IMR-90 (cell line): ENCODE data around the gene KMT2D. TPM values are rescaled to one million over a fixed set of nuclear protein-coding genes. Genes with fewer than 3 reads are reported as not detected.

ENCODE experiments used
- ATAC-seq: fragments of 200-7000 bp; cut with Tn5 transposase; 2 replicates; pipeline ENCODE4 v1.9.1; 2020; ENCODE audit warnings: low read depth, mild to moderate bottlenecking, moderate library complexity
- BruUV-seq: library from RNA; stranded (reverse); fragments of 400-500 nt; replicated peaks from 2 replicates; lab custom pipeline; 2021; lab: Mats Ljungman, UMichigan
- CTCF ChIA-PET: fragments of 300-600 bp; formaldehyde crosslinking; extraction: SDS; loops from one replicate; lab custom pipeline; 2021; ENCODE audit warnings: antibody characterized with exemption; lab: Yijun Ruan, JAX
- POLR2A ChIA-PET: fragments of 300-600 bp; sonication (Branson Sonifier 250); formaldehyde crosslinking; loops from one replicate; lab custom pipeline; 2022; ENCODE audit warnings: antibody characterized with exemption; ENCODE audit not compliant: unreplicated experiment; lab: Charles Lee
- DNase-seq: peaks from one replicate; pipeline ENCODE4 v3.0.0; 2013
- H2AFZ ChIP-seq: replicated peaks from 2 replicates; pipeline ENCODE3; 2013; ENCODE audit warnings: low read length, mild to moderate bottlenecking; ENCODE audit not compliant: poor library complexity
- H2AK5ac ChIP-seq: 2 replicates; pipeline ENCODE4 v1.6.1; 2013; ENCODE audit warnings: low read depth, low read length, inconsistent platforms
- H2AK9ac ChIP-seq: replicated peaks from 2 replicates; pipeline ENCODE3; 2013; ENCODE audit warnings: mild to moderate bottlenecking, low read depth, low read length, moderate library complexity; ENCODE audit not compliant: poor library complexity
- H2BK120ac ChIP-seq: 2 replicates; pipeline ENCODE4 v1.6.1; 2013; ENCODE audit warnings: low read depth, low read length, inconsistent platforms
- H2BK15ac ChIP-seq: 3 replicates; pipeline ENCODE4 v1.6.1; 2013; ENCODE audit warnings: low read depth, low read length, inconsistent platforms
- H2BK20ac ChIP-seq: 2 replicates; pipeline ENCODE4 v1.6.1; 2013; ENCODE audit warnings: low read depth, mild to moderate bottlenecking, inconsistent platforms, low read length, moderate library complexity
- H2BK5ac ChIP-seq: 2 replicates; pipeline ENCODE4 v1.6.1; 2013; ENCODE audit warnings: mild to moderate bottlenecking, low read depth, low read length, inconsistent platforms; ENCODE audit not compliant: poor library complexity, severe bottlenecking
- H3K14ac ChIP-seq: replicated peaks from 2 replicates; pipeline ENCODE4 v1.6.1; 2013; ENCODE audit warnings: low read depth, low read length, inconsistent platforms
- H3K18ac ChIP-seq: 2 replicates; pipeline ENCODE4 v1.6.1; 2013; ENCODE audit warnings: low read depth, low read length, control low read depth
- H3K23ac ChIP-seq: 2 replicates; pipeline ENCODE4 v1.6.1; 2013; ENCODE audit warnings: low read depth, low read length, inconsistent platforms
- H3K27ac ChIP-seq: 2 replicates; pipeline ENCODE4 v1.5.1; 2013; ENCODE audit warnings: mild to moderate bottlenecking, control low read depth, low read length; ENCODE audit not compliant: insufficient read depth
- H3K27me3 ChIP-seq: 2 replicates; pipeline ENCODE4 v1.6.1; 2013; ENCODE audit warnings: low read length; ENCODE audit not compliant: control insufficient read depth, insufficient read depth
- H3K36me3 ChIP-seq: 2 replicates; pipeline ENCODE4 v1.6.1; 2013; ENCODE audit warnings: low read length, mixed read lengths; ENCODE audit not compliant: control insufficient read depth, insufficient read depth
- H3K4ac ChIP-seq: 2 replicates; pipeline ENCODE4 v1.6.1; 2013; ENCODE audit warnings: low read depth, low read length, inconsistent platforms
- H3K4me1 ChIP-seq: 2 replicates; pipeline ENCODE4 v1.6.1; 2013; ENCODE audit warnings: low read length, mixed read lengths; ENCODE audit not compliant: control insufficient read depth, insufficient read depth
- H3K4me2 ChIP-seq: 2 replicates; pipeline ENCODE4 v1.6.1; 2013; ENCODE audit warnings: low read depth, mild to moderate bottlenecking, control low read depth, low read length, moderate library complexity
- H3K4me3 ChIP-seq: 2 replicates; pipeline ENCODE4 v1.5.1; 2013; ENCODE audit warnings: low read depth, mild to moderate bottlenecking, control low read depth, low read length, moderate library complexity; ENCODE audit not compliant: insufficient read depth
- H3K56ac ChIP-seq: 2 replicates; pipeline ENCODE4 v1.6.1; 2013; ENCODE audit warnings: low read length, inconsistent platforms; ENCODE audit not compliant: insufficient read depth; ENCODE audit errors: extremely low read depth
- H3K79me1 ChIP-seq, 2 experiments: 2 replicates each; pipeline ENCODE4 v1.6.1; 2013; ENCODE audit warnings: low read length in 2 of 2, inconsistent platforms in 1 of 2, low read depth in 1 of 2
- H3K9ac ChIP-seq: 2 replicates; pipeline ENCODE4 v1.6.1; 2013; ENCODE audit warnings: low read depth, low read length, control low read depth
- H3K9me1 ChIP-seq: 2 replicates; pipeline ENCODE4 v1.6.1; 2013; ENCODE audit warnings: low read length, inconsistent platforms; ENCODE audit not compliant: insufficient read depth
- H3K9me3 ChIP-seq: 2 replicates; pipeline ENCODE4 v1.6.1; 2013; ENCODE audit warnings: low read length; ENCODE audit not compliant: control insufficient read depth, insufficient read depth
- H4K20me1 ChIP-seq: 2 replicates; pipeline ENCODE4 v1.6.1; 2013; ENCODE audit warnings: low read length, inconsistent platforms; ENCODE audit not compliant: insufficient read depth
- H4K5ac ChIP-seq: 2 replicates; pipeline ENCODE4 v1.6.1; 2013; ENCODE audit warnings: mild to moderate bottlenecking, low read depth, low read length, control low read depth
- H4K8ac ChIP-seq, 2 experiments: 2 replicates each; pipeline ENCODE4 v1.6.1; 2013; ENCODE audit warnings: low read depth in 2 of 2, low read length in 2 of 2, control low read depth in 1 of 2, inconsistent platforms in 1 of 2
- H4K91ac ChIP-seq: 2 replicates; pipeline ENCODE4 v1.6.1; 2013; ENCODE audit warnings: low read depth, low read length, inconsistent platforms; ENCODE audit not compliant: insufficient read depth
- BHLHE40 ChIP-seq: fragments of 150-350 bp; IDR thresholded peaks from 2 replicates; pipeline ENCODE4 v1.6.1; 2016; ENCODE audit warnings: mild to moderate bottlenecking, low read depth, low read length
- CEBPB ChIP-seq: IDR thresholded peaks from 2 replicates; pipeline ENCODE4 v1.6.1; 2012; ENCODE audit warnings: low read depth, low read length, improper control_type of control experiment
- CHD1 ChIP-seq: IDR thresholded peaks from 2 replicates; pipeline ENCODE4 v1.6.1; 2012; ENCODE audit warnings: low read depth, low read length, improper control_type of control experiment
- CTCF ChIP-seq: conservative IDR thresholded peaks from 2 replicates; pipeline ENCODE4 v1.5.1; 2012; ENCODE audit warnings: mild to moderate bottlenecking, low read depth, low read length, improper control_type of control experiment
- ELK1 ChIP-seq: fragments of 150-350 bp; IDR thresholded peaks from 2 replicates; pipeline ENCODE4 v1.6.1; 2016; ENCODE audit warnings: low read depth, mild to moderate bottlenecking, low read length, moderate library complexity, borderline replicate concordance
- FOS ChIP-seq: fragments of 150-350 bp; IDR thresholded peaks from 2 replicates; pipeline ENCODE4 v1.6.1; 2016; ENCODE audit warnings: low read depth, low read length
- MAFK ChIP-seq: IDR thresholded peaks from 2 replicates; pipeline ENCODE4 v1.6.1; 2012; ENCODE audit warnings: low read depth, low read length, improper control_type of control experiment
- MAZ ChIP-seq: IDR thresholded peaks from 2 replicates; pipeline ENCODE4 v1.6.1; 2012; ENCODE audit warnings: low read depth, mild to moderate bottlenecking, low read length, improper control_type of control experiment, moderate library complexity, borderline replicate concordance
- MXI1 ChIP-seq: IDR thresholded peaks from 2 replicates; pipeline ENCODE4 v1.6.1; 2012; ENCODE audit warnings: low read depth, mild to moderate bottlenecking, low read length, moderate library complexity, borderline replicate concordance
- NFE2L2 ChIP-seq: fragments of 150-350 bp; IDR thresholded peaks from 2 replicates; pipeline ENCODE4 v1.6.1; 2016; ENCODE audit warnings: low read depth, mild to moderate bottlenecking, low read length
- RAD21 ChIP-seq: IDR thresholded peaks from 2 replicates; pipeline ENCODE4 v1.6.1; 2012; ENCODE audit warnings: low read length, improper control_type of control experiment
- RCOR1 ChIP-seq: IDR thresholded peaks from 2 replicates; pipeline ENCODE4 v1.6.1; 2012; ENCODE audit warnings: mild to moderate bottlenecking, low read length, improper control_type of control experiment; ENCODE audit not compliant: insufficient replicate concordance
- RFX5 ChIP-seq: IDR thresholded peaks from 2 replicates; pipeline ENCODE4 v1.8.0; 2012; ENCODE audit warnings: low read depth, mild to moderate bottlenecking, low read length, moderate library complexity
- SMC3 ChIP-seq: fragments of 150-350 bp; IDR thresholded peaks from 2 replicates; pipeline ENCODE4 v1.6.1; 2016; ENCODE audit warnings: low read depth, mild to moderate bottlenecking, antibody characterized with exemption, low read length, moderate library complexity
- WGBS, 2 experiments: methylation state at CpG; one replicate each; pipeline versions ENCODE4 v1.1.5 to v1.1.7; 2013; ENCODE audit warnings: missing lambda C conversion rate in 2 of 2; ENCODE audit not compliant: insufficient read length in 1 of 2; ENCODE audit errors: extremely low coverage in 2 of 2; 5-methylcytosine and 5-hydroxymethylcytosine counted together
- dilution Hi-C: fragments of 300-500 bp; cut with HindIII; formaldehyde crosslinking; loops from one replicate; pipeline ENCODE4 v1.14.3; 2018; ENCODE audit warnings: low sequenced_read_pairs; ENCODE audit not compliant: unreplicated experiment
- in situ Hi-C: fragments of 300-500 bp; cut with MboI; formaldehyde crosslinking; loops from 3 replicates; pipeline ENCODE4 v1.14.3; 2019; ENCODE audit warnings: low sequenced_read_pairs, inconsistent platforms, mixed read lengths
- intact Hi-C: fragments of 100-400 bp; cut with micrococcal nuclease; formaldehyde crosslinking; loops from 2 replicates; pipeline ENCODE4 v1.10.0; 2022
- polyA plus RNA-seq, 3 experiments: library from polyadenylated mRNA; depleted of rRNA; stranded (reverse); fragments of >200 nt; gene quantifications; 2 replicates each; pipeline ENCODE4 v1.2.3, GENCODE V29; 2012; ENCODE audit warnings: low replicate concordance in 1 of 3
- total RNA-seq: library from RNA; depleted of rRNA; stranded (reverse); fragments of >200 nt; gene quantifications from 2 replicates; pipeline ENCODE4 v1.2.3, GENCODE V29; 2012

KMT2D gene
- total and polyA plus RNA-seq, 2 of the 4 experiments (the other 2 are of a cell fraction), result 6.6 to 25.2 TPM

- H2BK15ac ChIP-seq, result no peak overlapping the region
- no CpG with 5 or more reads among the region's 18 CpGs for WGBS, 2 experiments
- TF ChIP-seq MAZ (no peak), RFX5 (no peak), NFE2L2 (no peak), CTCF (peak; percentile 90), RAD21 (peak; percentile 75), FOS (no peak), ELK1 (no peak), RCOR1 (no peak), BHLHE40 (no peak), CEBPB (no peak), CHD1 (no peak), SMC3 (peak; percentile 74), MAFK (no peak), MXI1 (no peak)
Observed at GRCh38 chr12:49088150-49088931, 27.7 kb upstream of the KMT2D start.

More at GRCh38 chr12:49088150-49088931, 27.7 kb upstream of the KMT2D start:
- H3K9ac ChIP-seq, result 0 out of 2 replicates have a peak overlapping the region, but pooled peaks have one; percentile 10
- peak overlapping the region; percentile 25 for H2AK9ac ChIP-seq
- H2AK5ac ChIP-seq, result no peak overlapping the region; the same call in 1 of the 2 replicates
- dilution Hi-C loops, result no loop called here
- in situ Hi-C loops, result no loop called here
- peaks cover 2% of the 10 kb centered on the region; the same call in 1 of the 2 replicates for H3K9me1 ChIP-seq
- DNase-seq (peak; percentile 94), ATAC-seq (peak; percentile 92)
- H4K5ac ChIP-seq, result no peak overlapping the region
- H2BK5ac ChIP-seq, result no peak overlapping the region
- no peaks in the 10 kb centered on the region; the same call in 1 of the 2 replicates for H4K20me1 ChIP-seq
- peak overlapping the region; percentile 33 for H2BK20ac ChIP-seq
- peak overlapping the region; percentile 45; the same call in 1 of the 2 replicates for H3K23ac ChIP-seq
- ChIA-PET CTCF (interaction anchor here (0.6 to 3.7 kb wide), 15 partner anchors 10 to 156 kb away, joined by 3 to 16 read pairs (median 3); partner anchors contain the start of gene RHEBL1), POLR2A (interaction anchor here (0.5 to 0.6 kb wide), 2 partner anchors 36 to 38 kb away, joined by 4 read pairs; no protein-coding TSS in a partner anchor)
- no peak overlapping the region for H3K14ac ChIP-seq
- no peak overlapping the region for H4K8ac ChIP-seq
- peak overlapping the region; percentile 92 for H2AFZ ChIP-seq
- peaks cover 9% of the 10 kb centered on the region for H3K4me1 ChIP-seq
- H3K36me3 ChIP-seq, result no peaks in the 10 kb centered on the region
- no peak overlapping the region for H2BK120ac ChIP-seq
- no peak overlapping the region for H3K18ac ChIP-seq
- H3K27ac ChIP-seq, result no peak overlapping the region
- no peak overlapping the region for H3K56ac ChIP-seq
- H4K91ac ChIP-seq, result no peak overlapping the region
- no peak overlapping the region for H3K4me3 ChIP-seq
- H3K79me1 ChIP-seq, result 0 out of 4 replicates have a peak, but pooled peaks cover 0 to 3% of the 10 kb centered on the region in 2 experiments
- peak overlapping the region; percentile 72 for H3K4me2 ChIP-seq
- no peaks in the 10 kb centered on the region for H3K9me3 ChIP-seq
- H3K4ac ChIP-seq, result no peak overlapping the region
- H3K27me3 ChIP-seq, result peaks cover 15% of the 10 kb centered on the region; the same call in 1 of the 2 replicates
- intact Hi-C loops, result loop anchor here (1.0 to 10.0 kb wide), 4 partner anchors 24 to 147 kb away; partner anchors contain the start of gene TUBA1A
- no TSS peak for BruUV-seq
